H9 (cell line): ENCODE data around the gene HYAL4. TPM values are rescaled to one million over a fixed set of nuclear protein-coding genes. Genes with fewer than 3 reads are reported as not detected.

ENCODE experiments used
- DNase-seq: peaks from one replicate; pipeline ENCODE4 v3.0.0-alpha.2; 2017
- H2AFZ ChIP-seq: one replicate; pipeline ENCODE4 v1.6.1; 2013; ENCODE audit warnings: mild to moderate bottlenecking, low read length, control low read depth, moderate library complexity
- H2AK5ac ChIP-seq: 2 replicates; pipeline ENCODE4 v1.6.1; 2013; ENCODE audit warnings: low read length, control low read depth, mixed read lengths; ENCODE audit not compliant: insufficient read length
- H2BK120ac ChIP-seq: one replicate; pipeline ENCODE4 v1.6.1; 2013; ENCODE audit warnings: low read depth, mild to moderate bottlenecking, low read length, control low read depth, inconsistent platforms; ENCODE audit not compliant: poor library complexity, severe bottlenecking
- H2BK12ac ChIP-seq: 2 replicates; pipeline ENCODE4 v1.6.1; 2013; ENCODE audit warnings: low read length, control low read depth, mixed read lengths, low read depth; ENCODE audit not compliant: insufficient read length
- H2BK15ac ChIP-seq: 2 replicates; pipeline ENCODE4 v1.6.1; 2013; ENCODE audit warnings: low read depth, low read length, control low read depth
- H2BK20ac ChIP-seq: one replicate; pipeline ENCODE4 v1.6.1; 2013; ENCODE audit warnings: low read depth, mild to moderate bottlenecking, low read length, control low read depth, inconsistent platforms; ENCODE audit not compliant: poor library complexity, severe bottlenecking
- H2BK5ac ChIP-seq: 2 replicates; pipeline ENCODE4 v1.6.1; 2013; ENCODE audit warnings: low read length, control low read depth, mixed read lengths; ENCODE audit not compliant: insufficient read length
- H3K14ac ChIP-seq: 2 replicates; pipeline ENCODE4 v1.6.1; 2013; ENCODE audit warnings: low read length, control low read depth; ENCODE audit not compliant: insufficient read depth
- H3K18ac ChIP-seq: 2 replicates; pipeline ENCODE4 v1.6.1; 2013; ENCODE audit warnings: low read depth, mild to moderate bottlenecking, mixed read lengths, low read length, control low read depth; ENCODE audit not compliant: insufficient read length
- H3K23ac ChIP-seq: 2 replicates; pipeline ENCODE4 v1.6.1; 2013; ENCODE audit warnings: low read length, control low read depth, mixed read lengths, low read depth; ENCODE audit not compliant: insufficient read length
- H3K23me2 ChIP-seq: 2 replicates; pipeline ENCODE4 v1.6.1; 2013; ENCODE audit warnings: low read depth, mild to moderate bottlenecking, mixed read lengths, low read length, control low read depth; ENCODE audit not compliant: insufficient read length, poor library complexity, severe bottlenecking
- H3K27ac ChIP-seq: 2 replicates; pipeline ENCODE4 v1.5.1; 2013; ENCODE audit warnings: low read length, control low read depth, mixed read lengths, low read depth; ENCODE audit not compliant: insufficient read length
- H3K27me3 ChIP-seq: 2 replicates; pipeline ENCODE4 v1.6.1; 2013; ENCODE audit warnings: low read length, control low read depth, inconsistent platforms; ENCODE audit not compliant: insufficient read depth
- H3K4ac ChIP-seq: 2 replicates; pipeline ENCODE4 v1.6.1; 2013; ENCODE audit warnings: low read depth, mild to moderate bottlenecking, control low read depth, inconsistent platforms, low read length, moderate library complexity
- H3K4me1 ChIP-seq: 2 replicates; pipeline ENCODE4 v1.6.1; 2013; ENCODE audit warnings: low read length, control low read depth, inconsistent platforms; ENCODE audit not compliant: insufficient read depth
- H3K4me2 ChIP-seq: 2 replicates; pipeline ENCODE4 v1.6.1; 2013; ENCODE audit warnings: low read length, control low read depth, mixed read lengths; ENCODE audit not compliant: insufficient read length, insufficient read depth
- H3K56ac ChIP-seq: 2 replicates; pipeline ENCODE4 v1.6.1; 2013; ENCODE audit warnings: low read depth, mild to moderate bottlenecking, mixed read lengths, low read length, control low read depth; ENCODE audit not compliant: insufficient read length
- H3K79me1 ChIP-seq: 2 replicates; pipeline ENCODE4 v1.6.1; 2013; ENCODE audit warnings: low read depth, mild to moderate bottlenecking, moderate library complexity, low read length, control low read depth, inconsistent platforms; ENCODE audit not compliant: insufficient read depth, poor library complexity, severe bottlenecking
- H3K79me2 ChIP-seq: 2 replicates; pipeline ENCODE4 v1.6.1; 2013; ENCODE audit warnings: low read length, control low read depth, inconsistent platforms; ENCODE audit not compliant: insufficient read depth
- H3K9ac ChIP-seq: 2 replicates; pipeline ENCODE4 v1.6.1; 2013; ENCODE audit warnings: low read length, control low read depth, mixed read lengths; ENCODE audit not compliant: insufficient read length; ENCODE audit errors: extremely low read depth
- H3K9me3 ChIP-seq: one replicate; pipeline ENCODE4 v1.6.1; 2013; ENCODE audit warnings: low read depth, low read length, inconsistent platforms; ENCODE audit not compliant: control insufficient read depth
- H3T11ph ChIP-seq: one replicate; pipeline ENCODE4 v1.6.1; 2013; ENCODE audit warnings: mild to moderate bottlenecking, low read length, control low read depth, inconsistent platforms
- H4K20me1 ChIP-seq: one replicate; pipeline ENCODE4 v1.6.1; 2013; ENCODE audit not compliant: control insufficient read depth, insufficient read length, insufficient read depth
- H4K5ac ChIP-seq: 2 replicates; pipeline ENCODE4 v1.6.1; 2013; ENCODE audit warnings: low read depth, mild to moderate bottlenecking, mixed read lengths, low read length, control low read depth; ENCODE audit not compliant: insufficient read length
- H4K8ac ChIP-seq: replicated peaks from 2 replicates; pipeline ENCODE4 v1.6.1; 2013; ENCODE audit warnings: low read length, control low read depth, mixed read lengths, low read depth; ENCODE audit not compliant: insufficient read length
- H4K91ac ChIP-seq: 2 replicates; pipeline ENCODE4 v1.6.1; 2013; ENCODE audit warnings: low read depth, mild to moderate bottlenecking, moderate library complexity, mixed read lengths, low read length, control low read depth; ENCODE audit not compliant: insufficient read length
- H3K27ac Mint-ChIP-seq, 3 experiments: 2 replicates in 2 of 3; 3 replicates in 1 of 3; pipeline ENCODE4 v1.8.0; 2020 to 2021; ENCODE audit warnings: mixed read lengths in 3 of 3, mild to moderate bottlenecking in 1 of 3, moderate library complexity in 1 of 3
- H3K27me3 Mint-ChIP-seq: 2 replicates; pipeline ENCODE4 v1.8.0; 2021; ENCODE audit warnings: low read depth, mild to moderate bottlenecking, moderate library complexity, mixed read lengths
- H3K36me3 Mint-ChIP-seq, 3 experiments: 2 replicates in 2 of 3; 3 replicates in 1 of 3; pipeline ENCODE4 v1.8.0; 2020 to 2021; ENCODE audit warnings: low read depth in 3 of 3, mixed read lengths in 3 of 3; ENCODE audit not compliant: insufficient read depth in 1 of 3
- H3K4me1 Mint-ChIP-seq, 2 experiments: 2 replicates each; pipeline ENCODE4 v1.8.0; 2020; ENCODE audit warnings: mixed read lengths in 2 of 2
- H3K4me3 Mint-ChIP-seq, 2 experiments: 2 replicates in 1 of 2; 3 replicates in 1 of 2; pipeline ENCODE4 v1.8.0; 2020 to 2021; ENCODE audit warnings: mild to moderate bottlenecking in 2 of 2, mixed read lengths in 2 of 2, moderate library complexity in 1 of 2
- H3K9me3 Mint-ChIP-seq, 2 experiments: 2 replicates in 1 of 2; 3 replicates in 1 of 2; pipeline ENCODE4 v1.8.0; 2020; ENCODE audit warnings: mild to moderate bottlenecking in 2 of 2, mixed read lengths in 2 of 2, moderate library complexity in 1 of 2
- total RNA-seq: library from RNA; stranded (reverse); gene quantifications from 2 replicates; pipeline ENCODE4 v1.2.1, GENCODE V29; 2021
- TF ChIP-seq, protein P1 (sequence below): fragments of 200-600 bp; sonication (generic); conservative IDR thresholded peaks from 3 replicates; pipeline ENCODE4 v1.8.0; 2021; ENCODE audit warnings: antibody characterized with exemption, mild to moderate bottlenecking

The HYAL4 gene
- total RNA-seq, 1 experiment from 2014 or later: not detected

DNA sequence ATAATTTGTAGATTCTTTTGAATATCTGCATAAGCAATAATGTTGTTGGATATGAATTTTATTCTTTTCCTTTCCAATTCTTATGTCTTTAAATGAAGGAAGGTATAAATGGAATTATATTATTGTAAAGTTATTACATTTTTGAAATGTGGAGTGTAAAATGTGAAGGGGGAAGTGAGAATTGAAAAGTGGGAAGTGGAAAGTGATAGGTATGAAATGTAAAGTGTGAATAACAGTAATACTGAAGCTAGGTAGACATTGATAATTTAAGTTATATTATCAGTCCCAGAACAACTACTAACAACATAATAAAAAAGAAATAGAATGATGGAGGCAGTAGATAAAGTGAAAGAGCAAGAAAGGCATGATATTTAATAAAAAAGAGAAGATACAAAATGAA is 39.7 kb upstream of the HYAL4 start:
- no peak overlapping the region for H3K4me3 Mint-ChIP-seq
- no peak overlapping the region for H2BK5ac ChIP-seq
- H2BK12ac ChIP-seq: no peak overlapping the region
- no peaks in the 10 kb centered on the region for H3K9me3 ChIP-seq
- H3K36me3 Mint-ChIP-seq: peaks cover 0 to 3% (median 3%) of the 10 kb centered on the region in 3 experiments; a peak in 2 of 7 replicates
- DNase-seq: no peak
- H2BK15ac ChIP-seq: no peak overlapping the region
- no peaks in the 10 kb centered on the region for H3K79me1 ChIP-seq
- H3K79me2 ChIP-seq: no peaks in the 10 kb centered on the region
- H3K4me1 Mint-ChIP-seq: no peaks in the 10 kb centered on the region
- H2AK5ac ChIP-seq: no peak overlapping the region
- TF ChIP-seq, protein P1, sequence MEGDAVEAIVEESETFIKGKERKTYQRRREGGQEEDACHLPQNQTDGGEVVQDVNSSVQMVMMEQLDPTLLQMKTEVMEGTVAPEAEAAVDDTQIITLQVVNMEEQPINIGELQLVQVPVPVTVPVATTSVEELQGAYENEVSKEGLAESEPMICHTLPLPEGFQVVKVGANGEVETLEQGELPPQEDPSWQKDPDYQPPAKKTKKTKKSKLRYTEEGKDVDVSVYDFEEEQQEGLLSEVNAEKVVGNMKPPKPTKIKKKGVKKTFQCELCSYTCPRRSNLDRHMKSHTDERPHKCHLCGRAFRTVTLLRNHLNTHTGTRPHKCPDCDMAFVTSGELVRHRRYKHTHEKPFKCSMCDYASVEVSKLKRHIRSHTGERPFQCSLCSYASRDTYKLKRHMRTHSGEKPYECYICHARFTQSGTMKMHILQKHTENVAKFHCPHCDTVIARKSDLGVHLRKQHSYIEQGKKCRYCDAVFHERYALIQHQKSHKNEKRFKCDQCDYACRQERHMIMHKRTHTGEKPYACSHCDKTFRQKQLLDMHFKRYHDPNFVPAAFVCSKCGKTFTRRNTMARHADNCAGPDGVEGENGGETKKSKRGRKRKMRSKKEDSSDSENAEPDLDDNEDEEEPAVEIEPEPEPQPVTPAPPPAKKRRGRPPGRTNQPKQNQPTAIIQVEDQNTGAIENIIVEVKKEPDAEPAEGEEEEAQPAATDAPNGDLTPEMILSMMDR: no peak
- no peaks in the 10 kb centered on the region for H3K27me3 ChIP-seq
- no peak overlapping the region for H2BK20ac ChIP-seq
- H3K4ac ChIP-seq: no peak overlapping the region
- no peak overlapping the region for H4K8ac ChIP-seq
- H3K18ac ChIP-seq: no peak overlapping the region
- H3K4me1 ChIP-seq: no peaks in the 10 kb centered on the region
- H3K27ac ChIP-seq: no peak overlapping the region
- no peak overlapping the region for H4K91ac ChIP-seq
- no peak overlapping the region for H3K9ac ChIP-seq
- no peak overlapping the region for H2BK120ac ChIP-seq
- H3K4me2 ChIP-seq: no peak overlapping the region
- H3K9me3 Mint-ChIP-seq: peaks cover 2 to 3% of the 10 kb centered on the region in 2 experiments; a peak in 3 of 5 replicates
- no peak overlapping the region for H3K23ac ChIP-seq
- H3K27ac Mint-ChIP-seq: no peak overlapping the region
- no peak overlapping the region for H2AFZ ChIP-seq
- no peak overlapping the region for H4K5ac ChIP-seq
- no peak overlapping the region for H3K56ac ChIP-seq
- H3K14ac ChIP-seq: no peak overlapping the region
- no peak overlapping the region for H3T11ph ChIP-seq
- H3K23me2 ChIP-seq: no peaks in the 10 kb centered on the region
- no peaks in the 10 kb centered on the region for H4K20me1 ChIP-seq
- no peaks in the 10 kb centered on the region for H3K27me3 Mint-ChIP-seq
